Gastrocnemius medialis (tissue), 4 donors: Measurements from ENCODE around the gene XYLT1. TPM values are rescaled to one million over a fixed set of nuclear protein-coding genes. Genes with fewer than 3 reads are reported as not detected.

ENCODE experiments used
- ATAC-seq, 2 donors: fragments of 150-250 bp; one replicate each; pipeline ENCODE4 v1.9.1; 2016
- DNase-seq, 2 donors: peaks; one replicate each; pipeline ENCODE4 v3.0.0-alpha.2; 2019
- H3K27ac ChIP-seq, 4 donors: fragments of 200-600 bp; sonication (generic); 1 replicate in 1 of 4; 2 replicates in 3 of 4; pipeline ENCODE4 v1.5.1; 2016 to 2018; ENCODE audit warnings: mild to moderate bottlenecking in 2 of 4, moderate library complexity in 1 of 4
- H3K27me3 ChIP-seq, 3 donors: fragments of 200-600 bp; sonication (generic) in 2 of 3; 1 replicate in 1 of 3; 2 replicates in 2 of 3; pipeline versions ENCODE4 v1.5.1 to v1.6.0; 2016 to 2019; ENCODE audit warnings: mild to moderate bottlenecking in 1 of 3, moderate library complexity in 1 of 3
- H3K36me3 ChIP-seq, 2 donors: fragments of 200-600 bp; sonication (generic) in 1 of 2; one replicate each; pipeline ENCODE4 v1.5.1; 2017 to 2018
- H3K4me1 ChIP-seq, 2 donors: fragments of 200-600 bp; sonication (generic) in 1 of 2; one replicate each; pipeline ENCODE4 v1.5.1; 2016 to 2017; ENCODE audit warnings: mild to moderate bottlenecking in 2 of 2
- H3K4me3 ChIP-seq, 4 donors: fragments of 200-600 bp; sonication (generic) in 3 of 4; 1 replicate in 1 of 4; 2 replicates in 3 of 4; pipeline ENCODE4 v1.5.1; 2016 to 2019; ENCODE audit warnings: mild to moderate bottlenecking in 2 of 4
- H3K9me3 ChIP-seq, 3 donors: fragments of 200-600 bp; sonication (generic) in 2 of 3; 1 replicate in 1 of 3; 2 replicates in 2 of 3; pipeline ENCODE4 v1.5.1; 2016 to 2019
- CTCF ChIP-seq, 5 experiments: fragments of 450-650 bp in 3 of 5; fragments of 200-600 bp in 2 of 5; sonication (generic) in 2 of 5; IDR thresholded peaks in 4 of 5; conservative IDR thresholded peaks in 1 of 5; 1 replicate in 4 of 5; 2 replicates in 1 of 5; pipeline ENCODE4 v1.5.1; 2016 to 2019; ENCODE audit warnings: antibody characterized with exemption in 5 of 5, mild to moderate bottlenecking in 3 of 5, moderate library complexity in 3 of 5
- POLR2A ChIP-seq, 2 donors: fragments of 450-650 bp; IDR thresholded peaks; one replicate each; pipeline ENCODE4 v1.6.1; 2017; ENCODE audit warnings: antibody characterized with exemption in 2 of 2, mild to moderate bottlenecking in 2 of 2, moderate library complexity in 2 of 2
- in situ Hi-C, 4 donors: fragments of 200-750 bp; cut with MboI; loops; one replicate each; pipeline versions ENCODE4 v1.15.0 to v1.8.0; 2017; ENCODE audit warnings: low sequenced_read_pairs in 4 of 4
- intact Hi-C: fragments of 100-400 bp; cut with DNase I; formaldehyde crosslinking; loops from one replicate; pipeline ENCODE4 v1.15.1; 2023; ENCODE audit warnings: low total_unique reads
- total RNA-seq, 4 donors: library from RNA; depleted of rRNA; stranded (reverse); fragments of >200 nt; gene quantifications; one replicate each; pipeline versions ENCODE4 v1.1.0 to v1.2.3, GENCODE V29; 2016

XYLT1 gene
- total RNA-seq, 4 donors from 2014 or later = 0.87 to 7.9 (median 1.4) TPM

- H3K36me3 ChIP-seq = no peaks in the 10 kb centered on the region
- TF ChIP-seq CTCF (IDR thresholded peaks at IDR 0.05 in 4 of 5, conservative IDR thresholded peaks at IDR 0.05 in 1 of 5) (no peak), POLR2A (IDR thresholded peaks at IDR 0.05) (no peak)
- H3K9me3 ChIP-seq = no peaks in the 10 kb centered on the region
- intact Hi-C loops (no loop called here), in situ Hi-C loops (no loop called here)
- no peak for ATAC-seq
- no peak overlapping the region for H3K4me3 ChIP-seq
- no peak overlapping the region for H3K27ac ChIP-seq
- H3K4me1 ChIP-seq = no peaks in the 10 kb centered on the region
- no peaks in the 10 kb centered on the region for H3K27me3 ChIP-seq
- DNase-seq = no peak
Observed at GRCh38 chr16:17251496-17251895, 219.3 kb downstream of the XYLT1 start.

GRCh38 chr16:17246974-17247732 is 223.6 kb downstream of the XYLT1 start:
- H3K4me1 ChIP-seq = no peaks in the 10 kb centered on the region
- TF ChIP-seq CTCF (IDR thresholded peaks at IDR 0.05 in 4 of 5, conservative IDR thresholded peaks at IDR 0.05 in 1 of 5) = no peak
- TF ChIP-seq POLR2A (IDR thresholded peaks at IDR 0.05) = no peak
- no peaks in the 10 kb centered on the region for H3K36me3 ChIP-seq
- in situ Hi-C loops (loop anchor here in 1 of 4 donors (25.0 kb wide), 1 partner anchor 215 kb away; the partner anchor contains the start of gene XYLT1), intact Hi-C loops (no loop called here)
- DNase-seq (no peak), ATAC-seq (no peak)
- no peak overlapping the region for H3K27ac ChIP-seq
- H3K4me3 ChIP-seq = no peak overlapping the region
- no peaks in the 10 kb centered on the region for H3K9me3 ChIP-seq
- H3K27me3 ChIP-seq = no peaks in the 10 kb centered on the region

- in situ Hi-C loops (loop anchor here in 1 of 4 donors (25.0 kb wide), 1 partner anchor 216 kb away; the partner anchor contains the start of gene XYLT1), intact Hi-C loops (no loop called here)
- TF ChIP-seq CTCF (IDR thresholded peaks at IDR 0.05 in 4 of 5, conservative IDR thresholded peaks at IDR 0.05 in 1 of 5) (no peak), POLR2A (IDR thresholded peaks at IDR 0.05) (no peak)
- Histone ChIP-seq H3K36me3 (no peaks in the 10 kb centered on the region), H3K27ac (no peak overlapping the region), H3K27me3 (no peaks in the 10 kb centered on the region), H3K4me3 (no peak overlapping the region), H3K4me1 (no peaks in the 10 kb centered on the region), H3K9me3 (no peaks in the 10 kb centered on the region)
- ATAC-seq = no peak
- DNase-seq = no peak
Observed at GRCh38 chr16:17246268-17246885, 224.4 kb downstream of the XYLT1 start.

GRCh38 chr16:17245776-17246175 is 225.0 kb downstream of the XYLT1 start:
- intact Hi-C loops (no loop called here), in situ Hi-C loops (loop anchor here in 1 of 4 donors (25.0 kb wide), 1 partner anchor 217 kb away; the partner anchor contains the start of gene XYLT1)
- H3K4me3 ChIP-seq = no peak overlapping the region
- DNase-seq = no peak
- H3K27me3 ChIP-seq = no peaks in the 10 kb centered on the region
- no peaks in the 10 kb centered on the region for H3K36me3 ChIP-seq
- ATAC-seq = no peak
- no peaks in the 10 kb centered on the region for H3K4me1 ChIP-seq
- no peak for TF ChIP-seq POLR2A (IDR thresholded peaks at IDR 0.05)
- TF ChIP-seq CTCF (IDR thresholded peaks at IDR 0.05 in 4 of 5, conservative IDR thresholded peaks at IDR 0.05 in 1 of 5) = no peak
- H3K9me3 ChIP-seq = no peaks in the 10 kb centered on the region
- H3K27ac ChIP-seq = no peak overlapping the region
